Endothelial cell of umbilical vein (primary cell): Measurements from ENCODE around the gene NOTCH1. TPM values are rescaled to one million over a fixed set of nuclear protein-coding genes. Genes with fewer than 3 reads are reported as not detected.

Experiments used
- BruUV-seq: library from RNA; stranded (reverse); fragments of 400-500 nt; replicated peaks from 2 replicates; lab custom pipeline; 2021; lab: Mats Ljungman, UMichigan
- CTCF ChIA-PET: fragments of 300-600, 350-600 bp; sonication (Branson Sonifier 250); formaldehyde crosslinking; loops from one replicate; lab custom pipeline; 2021; ENCODE audit warnings: antibody characterized with exemption, inconsistent platforms; lab: Charles Lee
- POLR2A ChIA-PET: fragments of 300-600, 350-600 bp; sonication (Branson Sonifier 250); formaldehyde crosslinking; loops from one replicate; lab custom pipeline; 2021; ENCODE audit warnings: antibody characterized with exemption, inconsistent platforms; lab: Charles Lee
- DNase-seq: peaks from one replicate; pipeline ENCODE4 v3.0.0-alpha.2; 2011; ENCODE audit warnings: low read depth, low spot score
- FAIRE-seq: peaks from 2 replicates; lab custom pipeline; 2011; peaks lifted over from hg19 to GRCh38; lab: Jason Lieb, UNC
- H2AFZ ChIP-seq: 2 replicates; pipeline ENCODE4 v1.6.0; 2012; ENCODE audit warnings: low read depth, low read length, control low read depth, inconsistent platforms
- H3K27ac ChIP-seq: 2 replicates; pipeline ENCODE4 v1.5.1; 2011; ENCODE audit warnings: low read depth, mild to moderate bottlenecking, control low read depth, low read length, moderate library complexity; ENCODE audit not compliant: insufficient read depth
- H3K27me3 ChIP-seq, 2 experiments: 2 replicates each; pipeline versions ENCODE4 v1.6.0 to v1.6.1; 2011; ENCODE audit warnings: low read length in 2 of 2, mixed read lengths in 1 of 2; ENCODE audit not compliant: control insufficient read depth in 2 of 2, insufficient read depth in 2 of 2
- H3K36me3 ChIP-seq, 2 experiments: 2 replicates in 1 of 2; 3 replicates in 1 of 2; pipeline ENCODE4 v1.5.1; 2011; ENCODE audit warnings: low read length in 2 of 2, mild to moderate bottlenecking in 1 of 2, moderate library complexity in 1 of 2; ENCODE audit not compliant: control insufficient read depth in 2 of 2, insufficient read depth in 2 of 2; ENCODE audit errors: extremely low read depth in 1 of 2
- H3K4me1 ChIP-seq: 3 replicates; pipeline ENCODE4 v1.5.1; 2011; ENCODE audit warnings: mild to moderate bottlenecking, low read length; ENCODE audit not compliant: control insufficient read depth, insufficient read depth; ENCODE audit errors: extremely low read depth
- H3K4me2 ChIP-seq: 2 replicates; pipeline ENCODE4 v1.6.1; 2011; ENCODE audit warnings: low read length, control low read depth, mixed read lengths; ENCODE audit not compliant: insufficient read depth
- H3K4me3 ChIP-seq, 3 experiments: fragments of 200-600 bp in 1 of 3; sonication (generic), shearing (Covaris generic) in 1 of 3; replicated peaks in 1 of 3; 2 replicates each; pipeline ENCODE4 v1.5.1; 2011 to 2016; ENCODE audit warnings: control low read depth in 3 of 3, low read length in 3 of 3, mild to moderate bottlenecking in 2 of 3, inconsistent platforms in 1 of 3, low read depth in 1 of 3, moderate library complexity in 1 of 3; ENCODE audit not compliant: insufficient read depth in 1 of 3
- H3K79me2 ChIP-seq: 2 replicates; pipeline ENCODE4 v1.6.0; 2012; ENCODE audit warnings: low read length, inconsistent platforms; ENCODE audit not compliant: control insufficient read depth, insufficient read depth
- H3K9ac ChIP-seq: replicated peaks from 2 replicates; pipeline ENCODE3; 2011; ENCODE audit warnings: low read length, control low read depth; ENCODE audit not compliant: insufficient read depth; ENCODE audit errors: extremely low read depth
- H3K9me1 ChIP-seq: replicated peaks from 3 replicates; pipeline ENCODE4 v1.6.0; 2011; ENCODE audit warnings: mild to moderate bottlenecking, low read length; ENCODE audit not compliant: control insufficient read depth, insufficient read depth; ENCODE audit errors: extremely low read depth
- H3K9me3 ChIP-seq: replicated peaks from 2 replicates; pipeline ENCODE4 v1.5.1; 2012; ENCODE audit warnings: low read length, inconsistent platforms; ENCODE audit not compliant: control insufficient read depth, insufficient read depth
- H4K20me1 ChIP-seq: replicated peaks from 2 replicates; pipeline ENCODE3; 2011; ENCODE audit warnings: mild to moderate bottlenecking, low read length; ENCODE audit not compliant: control insufficient read depth, insufficient read depth; ENCODE audit errors: extremely low read depth
- CTCF ChIP-seq, 2 donors: IDR thresholded peaks; 1 replicate in 1 of 2; 2 replicates in 1 of 2; pipeline ENCODE4 v1.5.1; 2011; ENCODE audit warnings: low read length in 2 of 2, mild to moderate bottlenecking in 2 of 2, moderate library complexity in 2 of 2, control low read depth in 1 of 2, inconsistent platforms in 1 of 2, low read depth in 1 of 2; ENCODE audit not compliant: insufficient read depth in 1 of 2; ENCODE audit errors: extremely low read depth in 1 of 2
- EZH2 ChIP-seq: IDR thresholded peaks from 2 replicates; pipeline ENCODE4 v1.6.1; 2012; ENCODE audit warnings: borderline replicate concordance, low read depth, mild to moderate bottlenecking, moderate library complexity, low read length, inconsistent platforms; ENCODE audit not compliant: severe bottlenecking
- FOS ChIP-seq: IDR thresholded peaks from 2 replicates; pipeline ENCODE4 v1.6.1; 2011; ENCODE audit warnings: mild to moderate bottlenecking, low read length, moderate library complexity, borderline replicate concordance; ENCODE audit not compliant: insufficient read depth
- GATA2 ChIP-seq: IDR thresholded peaks from 2 replicates; pipeline ENCODE4 v1.7.0; 2011; ENCODE audit warnings: low read depth, mild to moderate bottlenecking, moderate library complexity, mixed read lengths, low read length; ENCODE audit not compliant: insufficient read length, insufficient read depth
- JUN ChIP-seq: IDR thresholded peaks from 2 replicates; pipeline ENCODE4 v1.6.1; 2011; ENCODE audit warnings: borderline replicate concordance, low read depth; ENCODE audit not compliant: insufficient read length, insufficient read depth
- MAX ChIP-seq: IDR thresholded peaks from 2 replicates; pipeline ENCODE4 v1.6.1; 2011; ENCODE audit not compliant: insufficient read depth, insufficient read length
- MYC ChIP-seq: IDR thresholded peaks from one replicate; pipeline ENCODE4 v1.6.1; 2011; ENCODE audit warnings: mild to moderate bottlenecking, low read depth, low read length
- POLR2A ChIP-seq: IDR thresholded peaks from 2 replicates; pipeline ENCODE4 v1.6.1; 2012; ENCODE audit warnings: low read depth, mild to moderate bottlenecking, control low read depth, low read length
- POLR2AphosphoS5 ChIP-seq: IDR thresholded peaks from 2 replicates; pipeline ENCODE4 v1.6.1; 2012; ENCODE audit warnings: low read depth, mild to moderate bottlenecking, control low read depth, low read length, moderate library complexity; ENCODE audit not compliant: insufficient read depth
- dilution Hi-C: fragments of 300-500 bp; cut with MboI; formaldehyde crosslinking; loops from one replicate; pipeline ENCODE4 v1.15.0; 2019; ENCODE audit warnings: low sequenced_read_pairs; ENCODE audit not compliant: extremely low pct_ligation_motif_present
- intact Hi-C: fragments of 100-400 bp; cut with micrococcal nuclease; formaldehyde crosslinking; loops from one replicate; pipeline ENCODE4 v1.10.0; 2022
- polyA plus RNA-seq, 4 experiments: library from polyadenylated mRNA; depleted of rRNA in 3 of 4; stranded (reverse) in 3 of 4; unstranded in 1 of 4; fragments of >200 nt; gene quantifications; 2 replicates each; pipeline versions ENCODE4 v1.2.1 to v1.2.3, GENCODE V29; 2011 to 2012; ENCODE audit warnings: missing spikeins in 1 of 4
- total RNA-seq: library from RNA; stranded (reverse); gene quantifications from 2 replicates; pipeline ENCODE4 v1.2.3, GENCODE V29; 2021

NOTCH1 gene
- total and polyA plus RNA-seq, 2 donors (not counting 3 experiments of a cell fraction or from before 2014, with no cell fraction given) = 31.7 to 153 TPM

GRCh38 chr9:136576269-136576626, 30.4 kb upstream of the NOTCH1 start:
- FAIRE-seq (peak; percentile 56), DNase-seq (no peak)
- H2AFZ ChIP-seq = no peak overlapping the region
- intact Hi-C loops (no loop called here), dilution Hi-C loops (no loop called here)
- H3K4me1 ChIP-seq = no peaks in the 10 kb centered on the region
- no peaks in the 10 kb centered on the region for H3K9me3 ChIP-seq
- H3K4me3 ChIP-seq = no peak overlapping the region
- no peak overlapping the region for H3K4me2 ChIP-seq
- H3K79me2 ChIP-seq = no peaks in the 10 kb centered on the region
- no peaks in the 10 kb centered on the region for H3K27me3 ChIP-seq
- POLR2A ChIA-PET = no interaction called here
- CTCF ChIA-PET = interaction anchor here (0.7 kb wide), 1 partner anchor 49 kb away, joined by 3 read pairs; no protein-coding TSS in a partner anchor
- H3K9me1 ChIP-seq = no peaks in the 10 kb centered on the region
- H4K20me1 ChIP-seq = no peaks in the 10 kb centered on the region
- no peak overlapping the region for H3K9ac ChIP-seq
- H3K27ac ChIP-seq = no peak overlapping the region
- no TSS peak for BruUV-seq
- TF ChIP-seq FOS = no peak
- no peak for TF ChIP-seq GATA2
- no peak for TF ChIP-seq MYC
- TF ChIP-seq EZH2 = no peak
- TF ChIP-seq JUN = no peak
- no peak for TF ChIP-seq MAX
- TF ChIP-seq POLR2AphosphoS5 = no peak
- TF ChIP-seq CTCF (IDR thresholded peaks at IDR 0.05; ENCODE audit: extremely low read depth in 1 of 2, insufficient read depth in 1 of 2, low read depth in 1 of 2, low read length in 2 of 2) = no peak
- TF ChIP-seq POLR2A = no peak
- no peaks in the 10 kb centered on the region for H3K36me3 ChIP-seq
